HG03521 (cell line): ENCODE results near the gene ENO1.

ENCODE experiments used
- ATAC-seq: cut with Tn5 transposase; IDR thresholded peaks from one replicate; pipeline ENCODE4 v1.9.1; 2021; ENCODE audit warnings: mild to moderate bottlenecking, moderate library complexity; ENCODE audit not compliant: unreplicated experiment

The ENO1 gene

DNA sequence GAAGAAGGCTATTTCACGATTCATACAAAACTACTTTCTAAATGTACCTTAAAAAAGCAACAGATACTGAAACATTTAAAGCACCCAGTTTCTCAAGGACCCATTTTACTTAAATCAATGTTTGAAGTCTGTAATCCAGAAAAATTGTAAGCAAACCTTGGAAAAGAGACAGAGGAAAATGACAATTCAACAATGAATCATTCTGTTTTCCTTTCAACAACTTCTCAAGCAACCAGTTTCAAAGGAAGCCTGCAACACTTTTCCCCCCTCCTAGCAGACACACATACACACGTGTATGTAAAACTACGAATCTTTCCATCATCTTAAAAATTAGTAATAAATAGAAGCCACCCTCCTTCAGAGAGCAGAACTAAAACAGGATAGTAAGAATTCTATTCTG is 62.2 kb downstream of the ENO1 start:
- no peak for ATAC-seq

DNA sequence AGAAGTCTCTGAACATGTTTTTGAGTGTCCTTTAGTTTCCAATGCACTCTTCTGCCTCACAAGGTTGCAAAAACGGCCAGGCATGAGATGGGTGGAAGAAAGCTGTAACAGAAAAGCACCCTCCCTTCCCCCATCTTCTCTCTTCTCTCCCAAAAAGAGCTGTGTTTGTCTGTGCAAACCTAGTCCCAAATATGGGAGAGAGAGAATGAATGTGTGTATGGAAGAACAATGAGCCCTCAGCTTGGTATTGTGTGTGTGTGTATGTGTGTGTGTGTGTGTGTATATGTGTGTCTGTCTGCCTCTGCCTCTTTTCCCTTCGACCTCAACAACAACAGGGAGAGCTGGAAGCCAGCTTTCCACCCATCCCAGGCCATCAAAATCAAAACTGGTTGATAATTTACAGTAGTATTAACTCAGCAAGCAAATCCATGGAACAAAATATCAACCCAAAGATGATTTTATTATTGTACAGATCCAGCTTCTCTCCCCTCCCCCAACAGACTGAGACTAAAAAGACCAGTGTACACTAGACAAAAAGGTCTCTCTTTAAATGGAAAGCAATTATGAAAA is 62.8 kb downstream of the ENO1 start:
- ATAC-seq, result no peak

DNA sequence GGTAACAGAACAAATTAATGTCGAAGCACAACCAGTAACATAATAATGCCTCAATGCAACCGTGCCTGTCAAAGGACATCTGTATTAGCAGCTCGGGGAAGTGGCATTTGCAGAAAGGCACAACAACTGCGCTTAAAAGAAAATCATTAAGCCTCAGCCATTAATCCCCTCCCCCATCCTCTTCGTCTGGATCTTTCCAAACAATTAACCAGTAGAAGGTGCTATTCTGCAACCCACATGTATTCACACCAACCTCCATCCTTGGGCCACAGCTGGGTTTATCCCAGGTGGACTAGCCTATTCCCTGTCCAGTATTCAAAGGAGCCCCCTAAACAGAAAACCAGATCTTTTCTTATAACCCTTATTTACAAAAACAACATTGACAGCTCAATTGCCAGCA is 63.6 kb downstream of the ENO1 start:
- ATAC-seq, result no peak

DNA sequence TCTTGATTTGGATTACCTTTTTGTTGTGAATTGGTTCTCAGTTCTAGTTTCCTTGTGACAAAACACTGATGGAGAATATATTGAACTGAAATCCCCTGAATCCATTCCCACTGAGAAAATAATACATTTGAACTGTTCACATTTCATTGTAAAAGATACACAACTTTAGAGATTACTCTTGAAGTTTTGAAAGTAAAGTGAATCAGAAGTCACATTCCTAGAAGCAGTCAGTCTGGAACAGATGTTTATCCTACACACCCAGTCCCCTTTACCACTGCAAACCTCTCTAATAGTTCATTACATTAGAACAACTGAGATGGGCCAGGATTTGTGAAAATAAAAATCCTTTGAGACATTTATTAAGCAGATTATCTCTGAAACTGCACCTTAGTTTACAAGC is 64.5 kb downstream of the ENO1 start:
- no peak for ATAC-seq

DNA sequence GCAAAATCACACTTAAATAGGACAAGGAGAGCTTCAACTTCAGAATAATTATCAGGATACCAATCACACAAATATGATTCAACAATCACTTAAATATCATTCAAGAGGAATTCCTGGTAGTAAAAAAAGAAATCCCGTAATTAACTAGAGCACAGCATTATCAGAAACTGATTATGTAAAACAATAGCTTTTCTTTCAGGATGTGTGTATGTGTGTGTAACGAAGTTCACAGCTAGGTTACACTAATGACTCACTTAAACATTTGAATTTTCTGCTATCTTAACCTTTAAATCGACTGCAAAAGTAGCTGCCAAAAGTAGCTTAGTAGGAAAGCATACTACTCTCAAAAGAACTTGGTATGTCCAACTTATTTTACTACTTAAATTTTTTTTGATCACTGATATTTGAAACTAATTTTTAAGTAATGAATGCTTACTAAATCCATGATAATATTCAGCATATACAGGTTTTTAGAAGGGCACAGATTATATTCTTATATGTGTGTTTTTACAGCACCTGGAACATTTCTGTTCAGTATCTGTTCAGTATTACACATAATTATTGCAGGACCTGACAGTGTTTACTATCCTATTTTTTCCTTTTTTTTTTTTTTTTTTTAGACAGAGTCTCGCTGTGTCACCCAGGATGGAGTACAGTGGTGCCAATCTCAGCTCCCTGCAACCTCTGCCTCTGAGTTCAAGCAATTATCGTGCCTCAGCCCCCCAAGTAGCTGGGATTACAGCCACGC is 65.3 kb downstream of the ENO1 start:
- no peak for ATAC-seq

DNA sequence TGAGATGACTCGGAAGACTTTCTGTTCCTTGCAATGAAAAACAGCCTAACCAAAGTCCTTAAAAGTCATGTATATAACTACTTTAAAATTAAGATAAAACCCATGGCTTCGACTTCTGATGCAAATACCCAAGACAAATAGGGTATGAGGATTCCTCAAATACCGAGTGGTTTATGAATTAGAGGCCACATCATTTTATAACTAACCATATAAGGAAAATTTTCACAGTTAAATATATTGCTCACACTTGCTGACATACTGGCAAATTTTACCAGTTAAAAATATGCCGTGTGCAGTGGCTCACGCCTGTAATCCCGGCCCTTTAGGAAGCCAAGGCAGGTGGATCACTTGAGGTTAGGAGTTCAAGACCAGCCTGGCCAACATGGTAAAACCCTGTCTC is 66.4 kb downstream of the ENO1 start:
- no peak for ATAC-seq
